Activated CD8-positive, alpha-beta memory T cell treated with anti-CD3 and anti-CD28 coated beads for 24 hours (primary cell): Measurements from ENCODE around the gene ZBTB16.
A peak's percentile ranks its signal among the peaks of the same experiment; 100 is the strongest.
"Not testable (repeated sequence)": the region's sequence is repeated elsewhere in the genome, so short reads cannot be mapped to it uniquely, and the experiment has no call there.

Experiments
- DNase-seq: peaks from one replicate; pipeline ENCODE4 v3.0.0-alpha.2; 2020

Gene ZBTB16

DNA sequence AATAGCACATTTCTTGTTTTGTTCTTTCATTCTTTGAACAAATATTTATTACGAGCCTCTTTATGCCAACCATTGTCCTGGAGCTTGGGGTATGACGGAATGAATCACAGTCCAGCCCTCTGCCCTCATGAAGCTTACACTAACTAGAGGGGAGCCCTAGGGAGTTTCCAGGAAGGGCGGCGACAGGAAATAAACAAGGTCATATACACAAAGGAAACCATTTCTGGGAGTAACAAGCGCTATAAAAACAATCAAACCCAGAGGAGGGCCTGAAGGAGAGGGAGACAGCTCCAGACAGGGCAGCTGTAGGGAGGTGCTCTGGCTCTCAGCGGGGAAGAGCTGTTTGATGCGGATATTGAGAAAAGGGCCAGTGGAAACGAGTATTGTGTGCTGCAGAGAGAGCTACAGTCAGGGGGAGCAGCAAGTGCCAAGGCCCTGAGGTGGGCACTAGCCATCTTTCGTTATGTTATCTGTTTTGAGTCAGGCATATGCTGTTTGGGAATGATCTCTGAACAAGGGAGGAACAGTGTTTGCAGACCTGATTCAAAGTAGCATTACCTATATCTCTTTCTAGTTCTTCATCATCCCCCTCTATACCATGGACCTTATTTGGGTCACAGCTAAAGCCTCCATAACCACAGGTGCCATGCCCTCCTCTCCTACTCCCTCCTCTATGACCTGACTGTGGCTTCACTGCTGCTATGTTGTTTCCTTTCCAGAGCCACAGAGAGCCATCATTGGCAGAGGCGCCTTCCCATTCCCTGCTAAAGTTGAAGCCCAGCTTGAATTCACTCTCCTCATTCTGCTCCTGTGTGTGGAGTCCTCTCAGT lies 15.3 kb upstream of the ZBTB16 start:
- DNase-seq: no peak

DNA sequence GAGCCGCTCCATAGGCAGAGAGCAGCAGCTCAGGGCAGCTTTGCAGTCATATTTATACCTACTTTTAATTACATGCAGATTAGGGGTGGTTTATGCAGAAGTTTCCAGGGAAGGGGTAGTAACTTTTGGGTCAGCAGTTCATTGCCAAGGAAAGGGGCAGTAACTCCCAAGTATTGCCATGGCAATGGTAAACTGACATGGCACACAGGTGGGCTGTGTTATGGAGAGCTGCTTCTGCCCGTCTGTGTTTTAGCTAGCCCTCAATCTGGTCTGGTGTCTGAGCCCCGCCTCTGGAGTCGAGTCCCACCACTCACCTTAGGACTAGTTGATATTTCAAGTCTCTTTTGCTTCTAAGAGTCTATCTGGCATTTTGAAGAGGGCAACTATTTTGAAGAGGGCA lies 12.2 kb upstream of the ZBTB16 start:
- DNase-seq: no peak

DNA sequence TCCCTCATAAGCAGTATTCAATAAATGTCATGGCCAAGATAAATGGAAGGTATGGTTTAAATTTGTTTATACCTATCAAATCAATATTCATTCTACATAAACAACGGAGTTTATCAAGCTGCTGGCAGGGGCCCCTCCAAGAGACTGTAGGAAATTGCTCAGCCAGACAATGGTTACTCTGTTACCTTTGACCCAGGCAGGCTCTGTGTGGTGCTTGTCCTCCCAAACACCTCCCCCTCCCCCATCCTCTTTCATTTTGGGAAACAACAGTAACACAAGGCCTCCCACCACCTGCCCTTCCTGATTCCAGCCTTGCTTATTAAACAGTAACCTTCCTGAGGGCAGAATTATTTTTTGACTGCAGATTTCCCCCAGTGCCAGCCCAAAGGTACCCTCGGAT lies 10.5 kb upstream of the ZBTB16 start:
- DNase-seq: no peak

DNA sequence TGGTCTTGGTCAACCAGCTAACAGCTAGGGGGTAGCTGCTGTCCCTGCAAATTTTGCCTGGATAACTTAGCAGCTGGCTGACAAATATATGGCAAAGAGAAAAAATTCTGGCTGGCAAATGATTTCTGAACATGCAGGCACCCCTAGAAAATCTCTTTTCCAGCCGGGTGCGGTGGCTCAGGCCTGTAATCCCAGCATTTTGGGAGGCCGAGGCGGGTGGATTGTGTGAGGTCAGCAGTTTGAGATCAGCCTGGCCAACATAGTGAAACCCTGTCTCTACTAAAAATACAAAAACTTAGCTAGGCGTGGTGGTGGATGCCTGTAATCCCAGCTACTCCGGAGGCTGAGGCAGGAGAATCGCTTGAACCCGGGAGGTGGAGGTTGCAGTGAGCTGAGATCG lies 9.7 kb upstream of the ZBTB16 start:
- DNase-seq: not testable (repeated sequence)

DNA sequence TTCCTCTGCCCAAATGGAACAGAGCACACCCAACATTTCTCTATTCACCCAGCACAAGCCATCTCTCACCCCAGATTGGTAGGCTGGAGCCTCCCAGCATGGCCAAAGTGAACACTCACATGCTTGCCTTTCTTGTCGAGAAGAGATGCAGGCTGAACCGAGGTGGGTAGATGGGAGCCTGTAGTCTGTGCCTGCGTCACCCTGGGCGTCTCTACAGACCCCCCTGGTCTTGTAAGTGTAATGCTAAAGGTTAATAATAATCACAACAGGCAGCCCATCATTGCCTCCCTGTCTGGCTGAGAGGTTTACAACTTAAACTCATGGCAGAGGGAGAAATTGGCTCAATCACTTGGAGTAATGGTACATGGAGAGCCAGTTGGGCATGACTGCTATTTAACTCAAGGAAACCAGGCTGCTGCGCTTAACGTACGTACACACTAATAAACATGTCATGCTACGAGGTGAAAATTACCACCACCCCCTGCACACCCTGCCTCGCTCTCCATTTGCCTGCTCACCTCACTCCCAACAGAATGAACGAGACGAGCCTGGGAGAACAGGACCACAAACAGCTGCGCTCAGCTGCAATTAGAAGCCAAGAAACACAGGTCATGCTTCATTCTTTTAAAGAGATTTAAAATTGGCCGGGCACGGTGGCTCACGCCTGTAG lies 9.1 kb upstream of the ZBTB16 start:
- DNase-seq: no peak

DNA sequence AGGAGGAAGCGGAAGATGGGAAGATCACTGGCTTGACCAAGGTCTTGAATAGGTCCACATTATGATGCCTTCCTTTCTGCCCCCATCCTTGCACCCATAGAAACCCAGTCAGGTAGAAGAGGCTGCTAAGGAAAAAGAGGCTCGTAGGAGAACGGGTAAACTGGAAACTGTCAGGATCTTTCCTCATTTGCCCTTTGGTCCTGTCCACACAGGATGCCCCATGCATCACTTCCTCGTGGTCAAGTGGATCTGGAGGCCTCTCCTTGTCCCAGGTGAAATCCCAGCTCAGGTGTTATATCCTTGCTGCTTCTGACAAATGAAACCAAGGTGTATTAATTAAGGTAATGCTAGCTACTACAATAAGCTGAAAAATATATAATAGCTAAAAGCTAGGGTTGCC lies 8.0 kb upstream of the ZBTB16 start:
- DNase-seq: no peak

DNA sequence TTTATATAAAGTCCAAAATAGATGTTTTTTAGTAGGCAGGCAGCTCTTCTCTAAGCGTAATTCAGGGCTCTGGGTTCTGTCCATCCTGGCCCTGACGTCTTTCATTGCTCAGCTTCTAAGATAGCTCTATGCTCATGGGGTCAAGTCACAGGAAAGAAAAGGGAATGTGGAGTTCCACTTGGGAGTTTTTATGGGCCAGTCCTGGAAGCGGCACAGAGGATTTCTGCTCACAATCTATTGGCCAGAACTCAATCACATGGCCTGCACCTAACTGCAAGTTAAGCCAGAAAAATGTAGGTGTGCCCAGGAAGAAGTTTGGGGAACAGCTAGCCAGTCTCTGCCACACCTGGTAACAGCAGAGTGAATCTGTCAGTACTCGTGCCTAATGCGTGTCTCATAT lies 7.4 kb upstream of the ZBTB16 start:
- DNase-seq: no peak

DNA sequence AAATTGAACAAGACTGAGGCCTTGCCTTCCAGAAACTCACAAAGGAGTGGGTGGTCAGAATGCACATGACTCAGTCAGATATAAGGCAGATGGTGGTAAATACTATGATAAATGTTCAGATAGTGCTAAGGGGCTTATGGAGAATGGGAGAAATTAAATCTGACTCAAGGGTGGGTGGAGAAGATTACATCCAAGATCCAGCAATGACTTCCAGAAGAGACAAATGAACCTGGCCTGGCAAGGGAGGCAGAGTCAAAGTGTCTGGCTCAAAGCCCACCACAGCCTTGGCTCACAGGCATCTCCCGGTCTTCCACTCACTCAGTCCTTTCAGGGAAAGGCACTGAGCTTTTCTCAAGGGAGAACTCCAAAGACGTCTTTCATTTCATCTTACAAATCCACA lies 6.1 kb upstream of the ZBTB16 start:
- no peak for DNase-seq

DNA sequence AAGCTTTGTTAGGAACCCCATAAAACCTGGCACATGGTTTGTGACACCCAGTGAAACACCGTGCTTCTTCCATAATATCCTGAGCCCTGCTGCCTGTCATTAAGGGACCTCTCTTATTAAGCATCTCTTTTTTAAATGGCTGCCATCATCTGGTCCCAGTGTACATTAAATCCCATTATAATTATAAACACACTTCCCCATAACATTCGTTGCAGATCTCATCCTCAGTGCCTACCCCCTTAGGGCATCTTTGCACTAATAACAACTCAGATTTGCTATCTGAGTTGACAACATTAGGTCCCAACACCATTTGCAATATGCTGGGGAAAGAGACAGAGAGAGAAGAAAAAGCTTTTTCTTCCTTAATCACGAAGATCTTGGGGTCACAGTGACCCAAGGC lies 4.7 kb upstream of the ZBTB16 start:
- DNase-seq: no peak

DNA sequence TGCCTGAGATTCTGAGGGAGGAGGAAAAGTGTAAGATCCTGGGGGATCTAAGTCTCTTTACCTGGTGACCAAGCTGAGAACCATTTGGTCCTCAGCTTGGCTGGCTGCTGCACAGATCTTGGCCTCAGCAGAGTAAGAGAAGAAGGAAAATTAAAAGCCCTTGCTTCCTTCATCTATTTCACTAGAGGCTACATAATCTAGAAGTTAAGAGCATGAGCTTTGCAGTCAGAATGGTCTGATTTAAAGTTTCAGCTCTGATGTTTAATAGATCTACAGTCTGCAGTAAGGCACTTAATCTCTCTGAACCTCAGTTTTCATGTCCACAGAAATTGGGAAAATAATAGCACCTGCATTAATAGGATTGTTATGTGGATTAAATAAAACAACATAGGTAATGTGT lies 3.1 kb upstream of the ZBTB16 start:
- no peak for DNase-seq

DNA sequence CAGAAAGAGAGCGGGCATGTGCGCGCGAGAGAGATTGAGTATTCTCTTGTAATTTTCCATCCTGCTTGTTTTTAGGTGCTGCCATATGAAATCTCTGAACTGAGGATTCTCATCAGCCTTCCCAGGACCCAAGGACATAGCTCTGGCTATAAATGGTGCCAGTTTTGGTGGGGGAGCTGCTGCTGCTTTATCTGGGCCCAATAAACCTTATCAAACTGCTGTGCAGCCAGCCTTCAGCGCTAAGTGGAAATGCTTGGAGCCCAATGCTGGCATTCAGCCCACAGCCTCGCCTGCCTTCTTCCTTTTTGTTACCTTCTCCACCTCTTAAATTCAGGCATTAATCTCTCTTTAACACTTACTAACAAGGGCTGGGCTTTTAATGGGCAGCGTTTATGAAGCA lies 2.4 kb upstream of the ZBTB16 start:
- DNase-seq: no peak

DNA sequence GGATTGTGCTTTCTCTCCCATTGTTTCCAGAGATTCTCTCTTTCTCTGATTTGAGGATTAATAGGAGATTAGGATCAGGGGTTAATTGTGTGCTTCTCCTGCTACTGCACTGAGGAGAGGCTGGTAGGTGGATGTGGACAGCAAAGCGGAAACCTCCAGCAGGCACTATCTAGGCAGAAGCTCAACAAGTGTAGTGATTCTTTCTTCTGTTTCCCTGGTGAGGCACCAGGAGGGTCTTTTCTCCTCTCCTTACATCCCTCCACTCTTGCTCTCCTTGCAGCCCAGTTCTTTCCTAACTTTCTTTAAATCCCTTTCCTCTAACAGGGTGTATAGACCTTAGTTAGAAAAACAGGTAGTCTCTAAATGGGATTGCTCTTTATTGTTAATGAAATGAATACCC lies 1.9 kb upstream of the ZBTB16 start:
- no peak for DNase-seq

DNA sequence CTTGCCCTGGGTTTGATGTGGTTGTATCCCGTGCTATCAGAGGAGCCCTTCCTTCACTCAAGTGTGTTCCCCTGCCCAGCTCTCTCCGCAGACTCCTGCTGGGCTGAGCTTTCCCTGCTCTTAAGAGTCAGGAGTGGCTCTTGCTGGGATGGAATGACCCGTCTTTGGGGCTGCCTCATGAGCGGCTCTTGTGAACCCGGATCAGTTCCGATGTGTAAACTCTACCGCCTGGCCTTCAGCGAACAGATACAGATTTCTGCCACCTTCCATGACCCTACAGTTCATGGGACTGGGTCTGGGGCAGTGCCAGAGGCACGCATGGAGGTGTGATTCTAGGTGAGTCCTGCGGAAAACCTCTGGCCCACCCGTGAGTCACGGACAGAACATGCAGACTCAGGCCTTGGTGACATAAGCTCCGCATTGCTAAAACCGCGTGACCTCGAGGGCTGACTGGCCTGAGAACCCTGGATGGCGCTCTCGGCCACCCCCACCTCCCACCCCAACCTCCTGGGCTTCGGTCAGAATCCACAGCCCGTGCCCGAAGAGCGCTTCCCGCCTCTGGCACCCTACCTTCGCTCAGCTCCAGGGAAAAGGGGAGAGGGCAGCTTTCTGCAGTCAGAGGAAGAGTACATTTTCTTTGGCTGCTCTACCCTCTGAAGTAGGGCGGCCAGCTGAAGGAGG lies 1.3 kb upstream of the ZBTB16 start:
- DNase-seq: no peak

DNA sequence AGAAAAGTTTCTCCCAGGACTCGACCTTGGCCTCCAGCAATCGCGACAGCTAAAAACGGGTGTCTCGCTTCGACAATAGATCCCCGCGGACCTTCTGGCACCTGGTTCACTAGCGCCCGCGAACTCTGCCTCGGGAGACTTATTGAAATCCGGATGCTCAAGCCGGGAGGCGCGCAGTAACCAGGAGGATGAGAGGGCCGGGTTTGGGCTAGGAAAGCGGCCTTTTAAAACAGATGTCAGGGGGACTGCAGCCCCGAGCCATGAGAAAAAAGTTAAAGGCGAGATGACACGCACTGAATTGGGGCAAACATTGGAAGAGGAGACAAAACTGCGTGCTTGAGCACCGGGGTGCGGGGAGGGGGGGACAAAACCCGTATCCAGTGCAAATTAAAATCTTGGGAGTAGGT lies 637 bp upstream of the ZBTB16 start:
- peak; percentile 63 for DNase-seq

DNA sequence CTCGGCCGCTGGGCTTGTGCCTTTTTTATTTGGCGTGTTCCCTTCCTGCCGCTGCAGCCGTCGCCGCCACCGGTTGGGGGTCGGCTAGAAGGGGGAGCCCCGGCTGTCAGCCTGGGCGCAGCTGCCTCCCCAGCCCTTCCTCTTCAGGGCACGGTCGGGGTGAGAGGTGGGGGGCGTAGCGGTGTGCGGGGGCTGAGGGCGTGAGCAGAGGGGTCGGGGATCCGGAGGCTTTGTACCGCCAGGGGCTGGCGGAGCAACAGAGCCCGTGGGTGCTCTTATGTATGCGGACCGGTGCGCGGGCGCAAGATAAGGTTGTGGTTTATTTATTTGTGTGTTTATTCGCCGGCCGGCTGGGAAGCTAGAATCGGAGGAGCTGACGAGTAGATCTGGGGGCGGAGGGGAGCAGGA lies 477 bp downstream of the ZBTB16 start:
- peak; percentile 62 for DNase-seq

DNA sequence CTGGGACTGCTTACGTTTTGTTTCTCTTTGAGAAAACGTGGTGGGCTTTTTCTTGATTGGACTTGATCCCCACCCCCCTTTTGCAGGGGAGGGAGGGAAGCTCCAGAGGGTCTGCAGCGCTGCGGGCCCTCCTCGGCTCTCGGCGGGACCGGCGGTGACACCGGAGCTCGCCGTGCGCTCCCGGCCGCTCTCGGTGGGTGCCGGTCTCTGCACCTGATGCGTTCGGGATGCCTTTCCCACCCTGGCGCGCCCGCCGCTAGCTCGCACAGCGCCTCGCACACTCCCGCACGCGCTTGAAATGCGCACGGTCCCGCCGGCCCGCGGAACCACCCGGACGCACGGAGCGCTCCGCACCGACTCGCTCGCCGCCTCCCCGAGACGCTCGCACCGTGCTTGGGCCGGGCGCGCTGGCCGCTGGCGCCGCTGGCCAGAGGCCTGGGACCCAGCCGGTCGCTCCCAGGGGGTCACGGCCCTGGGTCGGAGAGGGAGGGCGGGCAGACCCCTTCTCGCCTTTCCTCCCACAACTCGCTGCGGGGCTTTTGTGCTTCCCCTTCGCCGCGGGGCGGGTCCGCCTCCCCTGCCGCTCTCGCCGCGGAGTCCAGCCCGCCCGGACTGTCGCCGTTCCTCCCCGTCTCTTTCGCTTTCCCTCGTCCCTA lies 1.0 kb downstream of the ZBTB16 start:
- DNase-seq: peak; percentile 68

DNA sequence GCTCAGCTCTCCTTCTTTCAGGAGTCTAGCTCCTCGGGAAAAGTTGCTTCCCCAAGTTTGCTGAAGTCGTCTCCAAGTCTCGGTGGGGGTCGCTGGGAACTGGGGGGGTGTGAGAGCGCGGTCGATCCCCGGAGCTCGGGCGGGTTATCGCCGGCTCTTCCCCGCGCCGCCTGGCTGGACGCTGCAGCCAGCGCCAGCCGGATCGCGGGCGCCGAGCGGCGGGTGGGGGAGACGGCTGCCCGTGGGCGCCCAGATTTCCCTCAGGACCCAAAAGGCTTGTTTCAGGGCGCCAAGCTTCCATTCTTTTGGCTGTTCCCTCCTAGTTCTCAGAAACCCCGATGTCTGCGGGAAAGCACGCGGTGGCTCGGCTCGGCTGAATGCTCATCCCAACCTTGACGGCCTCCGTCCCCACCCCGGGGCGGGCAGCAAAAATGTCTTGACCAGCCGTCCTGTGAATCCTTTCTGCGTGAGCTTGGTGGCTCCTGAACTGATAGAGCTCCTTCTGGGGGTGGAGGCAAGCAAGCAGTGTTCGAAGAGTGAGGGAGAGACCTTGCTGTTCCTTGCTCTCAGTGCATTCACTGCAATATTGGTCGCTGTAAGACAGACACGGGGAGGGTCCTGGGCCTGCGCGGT lies 1.7 kb downstream of the ZBTB16 start:
- peak; percentile 64 for DNase-seq

DNA sequence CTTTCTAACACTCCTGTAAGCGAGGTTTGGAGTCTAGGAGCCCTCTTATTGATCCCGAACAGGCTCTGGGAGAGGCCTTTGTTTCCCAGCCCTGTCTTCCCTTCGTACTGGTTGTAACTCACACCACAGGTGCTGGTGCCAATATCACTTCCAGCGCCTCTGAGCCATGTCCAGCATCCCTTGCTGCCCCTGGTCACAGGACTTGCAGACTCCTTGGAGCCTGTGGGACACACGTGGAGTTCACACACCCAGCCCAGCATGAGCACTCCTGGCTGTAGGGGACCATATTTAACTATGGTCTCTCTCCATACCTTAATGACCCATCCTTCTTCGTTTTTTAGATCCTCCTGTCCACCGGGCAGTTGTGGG lies 2.2 kb downstream of the ZBTB16 start:
- DNase-seq: no peak

DNA sequence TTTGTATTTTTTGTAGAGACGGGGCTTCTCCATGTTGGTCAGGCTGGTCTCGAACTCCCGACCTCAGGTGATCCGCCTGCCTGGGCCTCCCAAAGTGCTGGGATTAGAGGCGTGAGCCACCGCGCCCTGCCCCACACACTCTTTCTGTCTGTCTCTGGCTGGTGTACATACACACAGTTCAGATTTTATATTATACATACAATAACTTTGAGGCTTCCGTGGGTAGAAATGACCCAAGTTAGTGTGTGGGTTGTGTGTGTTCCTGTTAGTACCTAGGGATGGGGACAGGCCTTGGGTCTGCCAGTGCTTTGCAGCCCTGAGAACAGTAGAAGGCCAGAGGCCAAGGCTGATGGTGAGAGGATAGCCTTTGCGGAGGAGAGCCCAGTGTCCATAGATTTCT lies 2.8 kb downstream of the ZBTB16 start:
- DNase-seq: no peak

DNA sequence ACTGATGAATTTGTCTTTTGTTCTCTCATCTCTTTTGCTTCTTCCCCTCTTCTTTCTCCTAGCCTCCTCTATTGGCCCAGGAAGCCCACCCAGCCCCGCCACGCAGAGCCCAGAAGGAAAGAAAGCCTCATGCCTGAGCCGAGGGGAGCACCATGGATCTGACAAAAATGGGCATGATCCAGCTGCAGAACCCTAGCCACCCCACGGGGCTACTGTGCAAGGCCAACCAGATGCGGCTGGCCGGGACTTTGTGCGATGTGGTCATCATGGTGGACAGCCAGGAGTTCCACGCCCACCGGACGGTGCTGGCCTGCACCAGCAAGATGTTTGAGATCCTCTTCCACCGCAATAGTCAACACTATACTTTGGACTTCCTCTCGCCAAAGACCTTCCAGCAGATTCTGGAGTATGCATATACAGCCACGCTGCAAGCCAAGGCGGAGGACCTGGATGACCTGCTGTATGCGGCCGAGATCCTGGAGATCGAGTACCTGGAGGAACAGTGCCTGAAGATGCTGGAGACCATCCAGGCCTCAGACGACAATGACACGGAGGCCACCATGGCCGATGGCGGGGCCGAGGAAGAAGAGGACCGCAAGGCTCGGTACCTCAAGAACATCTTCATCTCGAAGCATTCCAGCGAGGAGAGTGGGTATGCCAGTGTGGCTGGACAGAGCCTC lies 3.8 kb downstream of the ZBTB16 start:
- DNase-seq: peak; percentile 54

DNA sequence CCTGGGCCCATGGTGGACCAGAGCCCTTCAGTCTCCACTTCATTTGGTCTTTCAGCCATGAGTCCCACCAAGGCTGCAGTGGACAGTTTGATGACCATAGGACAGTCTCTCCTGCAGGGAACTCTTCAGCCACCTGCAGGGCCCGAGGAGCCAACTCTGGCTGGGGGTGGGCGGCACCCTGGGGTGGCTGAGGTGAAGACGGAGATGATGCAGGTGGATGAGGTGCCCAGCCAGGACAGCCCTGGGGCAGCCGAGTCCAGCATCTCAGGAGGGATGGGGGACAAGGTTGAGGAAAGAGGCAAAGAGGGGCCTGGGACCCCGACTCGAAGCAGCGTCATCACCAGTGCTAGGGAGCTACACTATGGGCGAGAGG lies 4.3 kb downstream of the ZBTB16 start:
- peak; percentile 53 for DNase-seq

DNA sequence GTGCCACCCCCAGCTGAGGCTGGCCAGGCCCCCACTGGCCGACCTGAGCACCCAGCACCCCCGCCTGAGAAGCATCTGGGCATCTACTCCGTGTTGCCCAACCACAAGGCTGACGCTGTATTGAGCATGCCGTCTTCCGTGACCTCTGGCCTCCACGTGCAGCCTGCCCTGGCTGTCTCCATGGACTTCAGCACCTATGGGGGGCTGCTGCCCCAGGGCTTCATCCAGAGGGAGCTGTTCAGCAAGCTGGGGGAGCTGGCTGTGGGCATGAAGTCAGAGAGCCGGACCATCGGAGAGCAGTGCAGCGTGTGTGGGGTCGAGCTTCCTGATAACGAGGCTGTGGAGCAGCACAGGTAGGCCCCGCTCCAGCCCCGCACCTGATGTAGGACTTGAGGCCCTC lies 4.7 kb downstream of the ZBTB16 start:
- peak; percentile 54 for DNase-seq

DNA sequence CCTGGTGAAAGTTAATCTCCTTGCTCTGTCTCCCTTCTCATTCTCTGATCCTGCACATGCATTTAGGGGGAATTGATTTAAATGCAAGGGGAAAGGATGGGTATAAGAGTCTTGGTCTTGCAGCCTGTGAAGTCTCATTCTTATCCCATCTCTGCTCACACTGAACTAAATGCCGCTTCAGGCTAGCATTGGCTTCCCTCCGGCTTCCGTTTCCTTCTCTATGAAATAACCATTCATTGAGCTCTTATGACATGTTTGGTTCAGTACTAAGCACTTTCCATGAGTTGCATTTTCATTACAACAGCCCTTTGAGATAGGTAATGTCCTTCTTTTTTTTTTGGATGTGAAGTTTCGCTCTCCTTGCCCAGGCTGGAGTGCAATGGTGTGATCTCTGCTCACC lies 5.6 kb downstream of the ZBTB16 start:
- DNase-seq: no peak
